ENCODE measurements around the gene JAK1. TPM values are rescaled to one million over a fixed set of nuclear protein-coding genes. Genes with fewer than 3 reads are reported as not detected.
"Not testable (repeated sequence)": the region's sequence is repeated elsewhere in the genome, so short reads cannot be mapped to it uniquely, and the experiment has no call there.

Gene JAK1
- total RNA-seq, 1 donor from 2014 or later, result 75.1 TPM

DNA sequence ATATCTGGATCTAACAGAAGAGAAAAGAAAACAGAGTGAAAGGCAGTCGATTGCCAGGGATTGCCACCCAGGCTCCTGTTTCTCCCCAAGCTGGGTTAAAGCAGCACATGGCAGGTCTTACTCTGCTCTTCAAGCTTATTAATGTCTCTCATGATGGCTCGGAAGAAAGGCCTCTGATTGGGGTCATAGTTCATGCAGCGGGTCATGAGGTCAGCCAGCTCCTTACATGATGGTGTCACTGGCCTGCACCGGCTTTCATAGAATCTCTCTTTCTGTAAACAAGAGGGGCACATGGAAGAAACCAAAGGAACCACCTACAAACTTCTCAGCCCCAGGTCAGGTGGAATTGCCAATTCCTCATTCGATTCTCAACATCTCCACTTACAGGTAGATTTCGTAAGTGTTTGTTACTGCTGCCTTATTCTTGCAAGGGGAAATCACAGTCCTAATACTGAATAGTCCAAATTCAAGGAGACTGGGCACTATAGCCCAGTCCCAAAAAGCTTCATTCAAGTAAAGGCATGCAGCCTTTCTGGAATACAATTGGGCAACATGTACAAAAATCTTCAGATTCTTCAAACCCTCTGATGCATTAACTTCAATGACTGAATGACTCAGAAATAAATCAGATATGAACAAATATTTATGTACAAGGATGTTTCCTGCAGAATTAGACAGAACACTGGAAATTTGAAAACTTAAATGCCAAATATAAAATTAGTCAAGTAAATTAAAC, 124.9 kb downstream of the JAK1 start:
- no peak for DNase-seq (ENCODE audit: low read depth)

DNA sequence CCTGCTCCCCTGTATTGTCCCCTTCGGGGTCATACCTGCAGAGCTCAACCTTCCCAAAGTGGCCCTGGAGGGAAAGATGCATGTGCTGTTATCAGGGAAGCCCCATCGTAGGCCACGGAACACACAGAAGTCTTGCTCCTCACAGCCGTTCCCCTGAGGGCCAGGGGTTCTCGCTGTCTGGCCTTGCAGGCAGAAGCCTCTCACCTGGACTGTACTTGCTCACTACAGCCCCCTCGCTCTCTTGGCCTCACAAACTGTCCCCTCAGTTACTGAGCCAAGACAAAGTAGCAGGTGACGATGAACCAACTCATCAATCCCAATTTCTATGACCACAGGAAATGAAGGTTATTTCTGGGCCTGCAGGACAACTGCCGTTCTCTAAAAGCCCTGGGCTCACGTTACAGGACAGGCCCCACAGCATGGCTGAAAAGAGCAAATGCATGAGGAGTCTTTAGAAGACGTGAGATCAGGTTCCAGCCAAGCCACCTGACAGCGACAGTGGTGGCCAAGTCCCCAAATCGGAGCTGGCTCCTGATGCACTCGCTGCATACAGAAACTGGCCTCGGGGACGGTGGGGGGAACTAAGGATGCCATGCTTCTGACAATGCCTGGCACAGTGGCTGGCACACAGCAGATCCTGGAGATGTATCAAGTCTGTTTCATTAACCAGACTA, 126.5 kb downstream of the JAK1 start:
- DNase-seq (ENCODE audit: low read depth), result peak; percentile 88

DNA sequence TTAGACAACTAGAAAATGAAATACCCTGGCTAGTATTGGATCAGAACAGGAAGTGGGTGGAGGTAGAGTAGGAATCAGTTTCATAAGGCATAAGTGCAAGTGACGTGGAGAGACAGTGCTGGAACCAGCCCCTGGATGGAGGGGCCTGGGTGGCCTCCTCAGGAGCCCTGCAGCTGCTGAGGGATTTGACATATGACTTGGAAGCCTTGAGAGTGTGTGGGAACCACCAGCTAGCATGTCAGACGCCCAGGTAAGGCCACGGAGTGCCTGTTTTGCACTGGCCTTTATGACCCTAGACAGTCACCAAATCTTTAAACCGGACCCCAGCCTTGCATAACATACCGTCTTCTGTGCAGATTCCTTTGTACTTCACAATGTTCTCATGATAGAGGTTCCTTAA, 127.1 kb downstream of the JAK1 start:
- no peak for DNase-seq (ENCODE audit: low read depth)

DNA sequence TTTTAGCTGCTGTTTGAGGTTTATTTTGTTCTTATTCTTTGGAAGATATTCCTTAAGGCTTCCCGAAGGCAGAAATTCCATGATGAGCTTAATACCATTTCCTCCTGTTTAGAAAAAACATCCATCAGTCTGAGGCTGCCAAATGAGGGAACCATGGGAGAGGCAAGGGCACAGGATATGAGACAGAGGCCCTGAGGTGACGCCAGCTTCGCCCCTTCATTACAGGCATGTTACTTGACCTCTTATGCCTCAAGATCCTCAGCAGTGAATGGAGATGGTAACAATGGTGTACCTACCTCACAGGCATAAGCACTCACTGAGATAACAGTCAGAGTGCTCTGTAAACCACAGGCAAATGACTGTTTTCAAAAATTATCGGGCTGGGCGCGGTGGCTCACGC, 127.9 kb downstream of the JAK1 start:
- no peak for DNase-seq (ENCODE audit: low read depth)

DNA sequence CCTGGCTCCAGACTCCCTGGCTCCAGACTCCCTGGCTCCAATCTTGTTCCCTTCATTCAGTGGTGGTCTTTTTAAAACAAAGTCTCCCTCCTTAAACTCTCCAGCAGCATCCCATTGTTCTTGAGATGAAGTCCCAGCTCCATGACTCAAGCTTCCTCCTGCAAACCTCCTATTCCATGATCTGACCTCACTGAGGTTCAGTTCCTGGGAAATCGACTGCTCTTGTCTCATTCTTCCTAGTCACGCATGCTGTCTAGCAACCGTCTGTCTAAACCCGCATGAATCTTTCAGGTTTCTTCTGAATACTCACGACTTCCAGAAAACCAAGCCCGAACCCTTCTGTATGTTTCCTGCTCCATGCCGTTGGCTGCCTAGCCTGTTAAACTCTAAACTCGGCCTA, 129.5 kb downstream of the JAK1 start:
- DNase-seq (ENCODE audit: low read depth), result no peak

DNA sequence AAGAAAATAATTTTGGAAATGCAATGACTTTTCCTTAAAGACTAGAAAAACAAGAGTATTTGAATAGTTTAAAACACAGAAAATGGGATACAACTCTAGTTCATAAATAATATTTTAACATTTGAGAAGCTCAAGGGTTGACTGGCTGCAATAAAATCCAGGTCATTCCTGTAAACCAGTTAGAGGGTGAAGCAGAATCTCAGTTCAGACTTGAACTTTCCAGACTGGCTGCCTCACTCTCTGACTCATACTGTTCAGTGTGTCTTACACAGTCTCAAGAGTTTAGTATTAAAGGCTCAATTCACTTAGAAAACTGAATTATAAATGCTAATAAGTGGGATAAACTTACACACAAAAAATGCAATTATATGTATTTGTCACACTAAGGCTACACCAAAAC, 131.6 kb downstream of the JAK1 start:
- DNase-seq (ENCODE audit: low read depth), result no peak

DNA sequence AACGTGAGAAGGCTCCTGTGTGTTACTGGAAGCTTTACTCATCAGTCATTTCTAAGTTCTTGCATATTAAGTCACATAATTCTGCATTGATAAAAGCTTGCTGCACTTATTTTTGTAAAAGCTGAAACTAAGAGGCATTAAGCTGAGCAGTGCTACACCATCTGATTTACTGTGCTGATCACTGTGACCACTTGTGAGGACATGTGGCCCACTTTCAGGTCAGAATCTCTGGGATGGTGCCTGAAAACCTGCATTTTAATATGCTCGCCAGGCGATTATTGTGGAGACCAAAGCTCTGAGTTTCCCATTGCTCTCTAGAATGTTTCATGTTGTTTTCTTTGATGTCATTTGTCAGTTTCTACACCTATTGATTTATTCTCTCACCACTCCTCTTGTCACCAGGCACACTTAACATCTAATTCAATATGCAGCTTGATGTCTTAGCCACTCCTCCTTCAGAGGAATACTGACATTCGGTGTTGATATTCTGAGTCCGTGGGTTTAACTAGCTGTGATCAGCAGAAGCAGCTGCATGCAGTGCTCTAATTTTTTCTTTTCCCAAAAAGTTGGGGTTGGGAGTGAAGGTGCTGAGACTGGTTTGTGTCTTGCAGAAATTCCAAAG, 136.2 kb downstream of the JAK1 start:
- no peak for DNase-seq (ENCODE audit: low read depth)

DNA sequence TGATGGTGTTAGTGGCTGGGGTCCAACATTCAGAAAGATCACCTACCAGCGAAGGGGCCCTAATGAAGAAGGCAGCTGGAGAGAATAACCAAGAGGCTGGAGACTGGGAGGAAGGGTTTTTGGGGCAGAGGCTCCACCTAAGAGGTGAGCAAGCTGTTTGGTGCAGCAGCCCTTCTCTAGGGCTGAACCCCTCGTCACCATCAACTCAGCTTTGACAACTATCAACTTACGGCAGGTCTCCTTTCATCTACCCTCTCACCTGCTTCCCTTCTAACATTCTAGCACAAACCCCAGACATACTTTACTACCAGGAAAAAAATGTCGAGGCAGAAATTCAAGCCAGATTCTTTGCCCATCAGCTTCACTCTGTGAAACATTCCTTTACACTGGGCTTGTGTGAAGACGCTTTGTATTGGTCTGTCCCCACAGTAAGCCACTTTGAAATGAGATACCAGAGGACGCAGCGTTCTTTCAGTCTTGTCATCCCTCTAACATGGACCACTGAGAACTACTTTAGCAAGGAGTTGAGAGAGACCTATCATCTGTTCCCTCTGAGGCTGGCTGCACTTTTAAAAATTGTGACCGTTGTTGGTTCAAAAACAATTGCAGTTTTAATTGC, 136.8 kb downstream of the JAK1 start:
- no peak for DNase-seq (ENCODE audit: low read depth)

DNA sequence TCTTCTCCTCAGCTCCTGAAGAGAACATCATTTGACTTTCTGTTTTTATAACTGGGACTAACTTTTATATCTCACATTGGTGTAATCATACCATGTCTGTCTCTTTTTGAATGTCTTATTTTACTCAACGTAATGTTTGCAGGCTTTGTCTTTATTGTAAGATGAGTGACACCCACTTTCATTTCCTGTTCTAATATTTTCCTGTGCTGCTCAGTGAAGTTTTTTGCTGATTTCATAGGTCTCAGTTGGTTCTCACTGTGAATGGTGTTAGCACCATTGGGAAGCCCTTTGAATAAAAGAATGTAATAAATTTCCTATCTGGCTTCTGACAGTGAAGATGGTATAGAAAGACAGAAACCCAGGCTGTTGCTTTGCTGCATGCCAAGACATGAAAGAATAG, 137.5 kb downstream of the JAK1 start:
- no peak for DNase-seq (ENCODE audit: low read depth)

DNA sequence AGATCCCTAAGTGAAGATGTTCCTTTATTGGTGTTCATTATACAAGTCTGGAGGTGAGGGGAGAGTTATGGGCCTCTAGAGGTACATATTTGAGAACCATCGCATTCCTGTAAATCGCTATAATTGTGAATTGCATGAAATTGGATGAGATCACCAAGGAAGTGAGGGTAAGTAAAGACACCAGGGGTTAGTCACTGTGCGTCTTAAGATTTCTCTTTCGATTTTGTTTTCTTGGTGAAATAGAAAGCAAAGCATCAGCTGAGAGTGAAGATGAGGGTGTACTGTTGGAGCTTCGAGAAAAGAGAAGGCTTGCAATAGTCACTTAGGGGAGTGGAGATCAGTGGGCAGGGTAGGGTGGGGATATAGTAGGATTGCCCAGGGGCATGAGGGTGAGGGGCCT, 139.4 kb downstream of the JAK1 start:
- no peak for DNase-seq (ENCODE audit: low read depth)

DNA sequence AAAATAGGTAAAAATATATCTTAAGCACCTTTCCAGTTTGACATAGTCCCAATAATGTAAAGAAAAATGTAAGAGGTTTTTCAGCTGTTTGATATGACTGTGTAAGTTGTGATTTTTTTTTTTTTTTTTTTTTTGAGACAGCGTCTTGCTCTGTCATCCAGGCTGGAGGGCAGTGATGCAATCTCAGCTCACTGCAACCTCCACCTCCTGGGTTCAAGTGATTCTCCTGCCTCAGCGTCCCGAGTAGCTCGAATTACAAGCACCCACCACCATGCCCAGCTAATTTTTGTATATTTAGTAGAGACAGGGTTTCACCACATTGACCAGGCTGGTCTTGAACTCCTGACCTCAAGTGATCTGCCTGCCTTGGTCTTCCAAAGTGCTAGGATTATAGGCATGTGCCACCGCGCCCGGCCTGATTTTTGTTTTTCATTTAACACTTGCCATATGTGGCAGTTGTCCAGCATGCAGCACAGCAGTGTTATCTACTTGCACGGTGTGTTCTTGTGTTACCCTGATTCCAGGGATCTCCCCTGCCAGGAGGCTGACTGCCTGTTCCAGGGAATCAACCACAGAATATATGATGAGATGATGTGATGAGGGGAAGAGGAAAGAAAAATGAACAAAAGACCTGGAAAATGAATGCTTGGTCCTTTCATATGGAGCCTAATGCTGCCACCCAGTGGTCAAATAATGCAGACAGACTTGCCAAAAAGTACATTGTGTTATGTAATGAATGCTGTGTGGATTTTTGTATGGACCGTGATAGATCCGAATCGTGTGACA, 142.5 kb downstream of the JAK1 start:
- DNase-seq (ENCODE audit: low read depth), result peak; percentile 76

DNA sequence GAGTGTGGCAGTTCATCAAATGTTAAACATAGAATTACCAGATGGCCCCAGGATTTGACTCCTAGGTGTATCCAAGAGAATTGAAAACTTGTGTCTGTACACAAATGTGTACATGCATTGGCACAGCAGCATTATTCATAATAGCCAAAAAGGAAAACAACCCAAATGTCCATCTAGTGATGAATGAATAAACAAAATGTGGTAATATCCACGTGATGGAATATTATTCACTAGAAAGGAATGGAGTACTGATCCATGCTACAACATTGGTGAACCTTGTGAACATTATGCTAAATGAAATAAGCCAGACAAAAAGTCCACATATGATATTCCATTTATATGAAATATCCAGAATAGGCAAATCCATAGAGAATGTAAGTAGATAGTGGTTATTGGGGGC, 143.7 kb downstream of the JAK1 start:
- DNase-seq (ENCODE audit: low read depth), result no peak

DNA sequence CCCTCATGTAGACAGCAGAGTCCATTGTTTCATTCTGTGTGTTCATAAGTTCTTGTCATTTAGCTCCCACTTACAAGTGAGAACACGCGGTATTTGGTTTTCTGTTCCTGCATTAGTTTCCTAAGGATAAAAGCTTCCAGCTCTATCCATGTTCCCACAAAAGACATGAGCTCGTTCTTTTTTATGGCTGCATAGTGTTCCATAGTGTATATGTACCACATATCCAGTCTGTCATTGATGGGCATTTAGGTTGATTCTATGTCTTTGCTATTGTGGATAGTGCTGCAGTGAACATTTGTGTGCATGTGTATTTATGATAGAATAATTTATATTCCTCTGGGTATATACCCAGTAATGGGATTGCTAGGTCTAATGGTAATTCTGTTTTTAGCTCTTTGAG, 145.8 kb downstream of the JAK1 start:
- not testable (repeated sequence) for DNase-seq (ENCODE audit: low read depth)

DNA sequence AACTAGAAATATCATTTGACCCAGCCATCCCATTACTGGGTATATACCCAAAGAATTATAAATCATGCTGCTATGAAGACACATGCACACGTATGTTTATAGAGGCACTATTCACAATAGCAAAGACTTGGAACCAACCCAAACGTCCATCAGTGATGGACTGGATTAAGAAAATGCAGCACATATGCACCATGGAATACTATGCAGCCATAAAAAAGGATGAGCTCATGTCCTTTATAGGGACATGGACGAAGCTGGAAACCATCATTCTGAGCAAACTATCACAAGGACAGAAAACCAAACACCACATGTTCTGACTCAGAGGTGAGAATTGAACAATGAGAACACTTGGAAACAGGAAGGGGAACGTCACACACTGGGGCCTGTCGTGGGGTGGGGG, 149.0 kb downstream of the JAK1 start:
- DNase-seq (ENCODE audit: low read depth), result not testable (repeated sequence)

DNA sequence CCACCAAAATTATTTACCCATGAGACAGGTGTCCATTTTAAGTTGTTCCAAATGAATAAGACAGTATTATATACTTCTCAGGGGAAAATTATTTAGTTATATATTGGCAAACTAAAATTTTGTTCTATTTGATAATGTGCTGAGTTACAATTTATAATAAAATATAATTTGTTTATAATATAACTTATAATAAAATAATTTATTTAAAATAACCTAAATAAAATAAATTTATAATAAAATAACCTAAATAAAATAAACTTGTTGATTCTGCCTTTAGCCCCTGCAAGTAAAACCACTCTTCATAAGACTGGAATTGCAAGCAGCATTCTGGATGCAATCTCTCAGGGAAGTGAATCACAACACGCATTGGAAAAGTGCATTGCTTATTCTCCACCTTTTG, 151.9 kb downstream of the JAK1 start:
- DNase-seq (ENCODE audit: low read depth), result no peak

DNA sequence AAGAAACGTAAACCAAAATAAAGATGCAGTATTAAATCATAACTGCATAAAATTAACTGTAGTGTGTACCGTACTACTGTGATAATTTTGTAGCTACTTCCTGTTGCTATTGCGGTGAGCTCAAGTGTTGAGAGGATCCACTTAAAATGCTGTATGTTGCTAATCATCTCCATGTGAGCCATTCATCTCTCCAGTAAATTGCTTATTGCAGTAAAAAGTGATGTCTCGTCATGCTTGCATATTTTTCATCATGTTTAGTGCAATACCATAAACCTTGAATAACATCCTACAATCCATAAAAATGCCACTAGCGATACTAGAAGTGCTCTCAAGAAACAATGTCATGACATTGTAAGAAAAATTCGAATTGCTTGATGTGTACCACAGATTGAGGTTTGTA, 155.2 kb downstream of the JAK1 start:
- no peak for DNase-seq (ENCODE audit: low read depth)

DNA sequence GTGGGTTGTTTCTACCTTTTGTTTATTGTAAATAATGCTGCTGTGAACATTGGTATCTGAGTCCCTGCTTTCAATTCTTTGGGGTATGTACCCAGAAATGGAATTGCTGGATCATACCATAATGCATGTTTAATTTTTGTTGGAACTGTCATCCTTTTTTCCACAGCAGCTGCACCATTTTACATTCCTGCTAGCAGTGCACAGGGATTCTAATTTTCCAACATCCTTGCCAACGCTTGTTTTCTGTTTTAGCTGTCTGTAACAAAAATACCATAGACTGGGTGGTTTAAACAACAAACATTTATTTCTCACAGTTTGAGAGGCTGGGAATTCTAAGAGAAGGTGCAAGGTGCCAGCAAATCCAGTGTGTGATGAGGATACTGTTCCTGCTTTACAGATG, 156.3 kb downstream of the JAK1 start:
- no peak for DNase-seq (ENCODE audit: low read depth)

DNA sequence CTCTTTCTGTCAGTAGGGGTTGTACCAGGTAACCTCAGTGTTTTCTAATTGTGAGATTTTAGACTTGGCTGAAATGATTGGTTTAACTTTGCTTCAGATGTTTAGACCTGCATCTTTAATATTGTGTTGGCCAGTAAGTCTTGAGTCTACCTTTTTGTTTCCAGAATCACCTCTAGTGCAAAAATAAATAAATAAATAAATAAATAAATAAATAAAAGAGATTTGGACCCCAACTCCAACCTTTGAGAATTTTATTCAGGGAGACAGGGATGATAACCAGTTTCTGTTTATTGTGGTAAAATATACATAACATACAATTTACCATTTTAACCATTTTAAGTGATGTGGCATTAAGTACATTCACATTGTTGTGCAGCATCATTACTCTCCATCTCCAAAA, 157.0 kb downstream of the JAK1 start:
- DNase-seq (ENCODE audit: low read depth), result no peak

DNA sequence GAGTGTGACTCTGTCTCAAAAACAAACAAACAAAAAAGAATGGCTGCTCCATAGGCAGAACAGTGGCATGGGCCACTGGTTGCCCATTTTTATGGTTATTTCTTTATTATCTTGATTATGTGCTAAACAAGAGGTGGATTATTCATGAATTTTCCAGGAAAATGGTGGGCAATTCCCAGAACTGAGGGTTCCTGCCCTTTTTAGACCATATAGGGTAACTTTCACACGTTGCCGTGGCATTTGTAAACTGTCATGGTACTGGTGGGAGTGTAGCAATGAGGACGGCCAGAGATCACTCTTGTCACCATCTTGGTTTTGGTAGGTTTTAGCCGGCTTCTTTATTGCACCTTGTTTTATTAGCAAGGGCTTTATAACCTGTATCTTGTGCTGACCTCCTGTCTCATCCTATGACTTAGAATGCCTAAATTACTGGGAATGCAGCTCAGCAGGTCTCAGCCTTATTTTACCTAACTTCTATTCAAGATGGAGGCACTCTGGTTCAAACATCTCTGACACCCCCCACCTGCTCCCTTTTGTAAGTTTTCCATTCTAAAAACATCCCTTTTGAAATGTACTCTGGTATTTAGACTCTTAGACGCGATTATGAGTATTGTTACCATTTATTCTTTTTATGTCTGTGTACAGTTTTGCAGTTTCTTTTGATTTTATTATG, 164.4 kb downstream of the JAK1 start:
- no peak for DNase-seq (ENCODE audit: low read depth)

DNA sequence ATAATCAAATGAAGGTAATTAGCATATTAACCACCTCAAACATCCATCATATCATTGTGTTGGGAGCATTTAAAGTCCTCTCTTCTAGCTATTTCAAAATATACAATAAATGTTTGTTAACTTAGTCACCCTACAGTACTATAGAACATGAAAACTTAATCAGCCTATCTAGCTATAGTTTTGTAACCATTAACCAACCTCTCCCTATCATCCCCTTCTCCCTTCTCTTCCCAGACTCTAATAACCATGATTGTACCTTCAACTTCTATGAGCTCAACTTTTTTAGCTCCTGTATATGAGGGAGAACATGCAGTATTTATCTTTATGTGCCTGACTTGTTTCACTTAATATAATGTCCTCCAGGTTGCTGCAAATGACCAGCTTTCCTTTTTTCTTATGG, 167.5 kb downstream of the JAK1 start:
- no peak for DNase-seq (ENCODE audit: low read depth)

Data from myocyte (in vitro differentiated cells).